Heart right ventricle (tissue), 16 donors: Measurements from ENCODE around the gene DRG2. TPM values are rescaled to one million over a fixed set of nuclear protein-coding genes. Genes with fewer than 3 reads are reported as not detected.
A peak's percentile ranks its signal among the peaks of the same experiment; 100 is the strongest.

Experiments
- ATAC-seq, 8 donors: fragments of 200-7000 bp; cut with Tn5 transposase; one replicate each; pipeline ENCODE4 v1.9.1; 2020; ENCODE audit warnings: mild to moderate bottlenecking in 8 of 8, moderate library complexity in 8 of 8, moderate number of reproducible peaks in 1 of 8
- DNase-seq, 2 donors: peaks; one replicate each; pipeline ENCODE4 v3.0.0-alpha.2; 2020
- H3K27ac ChIP-seq, 10 donors: fragments of 200-600 bp; sonication (generic) in 2 of 10; one replicate each; pipeline versions ENCODE4 v1.5.0 to v1.8.0; 2020 to 2022; ENCODE audit warnings: mild to moderate bottlenecking in 3 of 10
- H3K27me3 ChIP-seq, 7 donors: fragments of 200-600 bp; one replicate each; pipeline ENCODE4 v1.8.0; 2021 to 2022; ENCODE audit warnings: mild to moderate bottlenecking in 2 of 7
- H3K36me3 ChIP-seq, 9 donors: fragments of 200-600 bp; sonication (generic) in 1 of 9; one replicate each; pipeline versions ENCODE4 v1.5.0 to v1.8.0; 2020 to 2022; ENCODE audit warnings: mild to moderate bottlenecking in 2 of 9
- H3K4me1 ChIP-seq, 9 donors: fragments of 200-600 bp; sonication (generic) in 1 of 9; one replicate each; pipeline versions ENCODE4 v1.5.0 to v1.8.0; 2020 to 2022; ENCODE audit warnings: mild to moderate bottlenecking in 4 of 9
- H3K4me3 ChIP-seq, 10 donors: fragments of 200-600 bp; sonication (generic) in 2 of 10; one replicate each; pipeline versions ENCODE4 v1.5.0 to v1.8.0; 2020 to 2022; ENCODE audit warnings: mild to moderate bottlenecking in 7 of 10, moderate library complexity in 2 of 10
- H3K9me3 ChIP-seq, 11 donors: fragments of 200-600 bp in 10 of 11; sonication (generic) in 2 of 11; one replicate each; pipeline versions ENCODE4 v1.5.0 to v1.8.0; 2013 to 2022; ENCODE audit warnings: mild to moderate bottlenecking in 2 of 11, control low read depth in 1 of 11, moderate library complexity in 1 of 11
- WGBS, 2 donors: extraction: QIAGEN DNeasy Blood & Tissue Kit; methylation state at CpG; one replicate each; pipeline ENCODE4 v1.1.7; 2013; ENCODE audit warnings: inconsistent platforms in 1 of 2; 5-methylcytosine and 5-hydroxymethylcytosine counted together
- intact Hi-C, 10 donors: fragments of 100-400 bp; cut with DNase I; formaldehyde crosslinking; loops; one replicate each; pipeline versions ENCODE4 v1.11.1 to v1.14.2; 2022
- polyA plus RNA-seq, 2 donors: library from polyadenylated mRNA; stranded (reverse); fragments of 200-250 nt; gene quantifications; one replicate each; pipeline ENCODE4 v1.2.3, GENCODE V29; 2013
- total RNA-seq, 10 donors: library from RNA; stranded (reverse); fragmentation: NEBNext Ultra II Directional in 3 of 10; extraction: Animal tissue kit (Norgen Biotek cat#: 25700) in 3 of 10; gene quantifications; one replicate each; pipeline versions ENCODE4 v1.2.1 to v1.2.4, GENCODE V29; 2021 to 2023
- TF ChIP-seq, protein P1 (sequence below), 9 donors: fragments of 200-600 bp; sonication (generic) in 2 of 9; IDR thresholded peaks; one replicate each; pipeline versions ENCODE4 v1.5.0 to v1.8.0; 2021 to 2022; ENCODE audit warnings: antibody characterized with exemption in 9 of 9, mild to moderate bottlenecking in 5 of 9, moderate library complexity in 1 of 9
- donor health status: Arrhythmogenic right ventricular cardiomyopathy.
- donor health status: ischemic (EF 13 %, LVEDD 7.1; RV severe dilation, severe dysfunction).
- donor health status: healthy with polysubstance abuse.
- donor health status: DM: no; HTN: yes; CAD: no.
- donor health status: DM: no; HTN: no; CAD: no.
- donor health status: ischemic (EF 25% LVEDD 6.9; RV normal size, moderate dysfunction).
- donor health status: ischemic (EF 25% LVEDD 5.7; RV mildly dilated, moderate dysfunction).
- donor health status: healthy.
- donor health status: DM: yes; HTN: yes; CAD: no.
- donor health status: Ischemic cardiomyopathy.
- donor health status: ischemic (EF 35%, LVEDD 5.7; RV mildly dilated, moderate dysfunction).
- donor health status: nonischemic (EF 11% LVEDD 7.7; RV severe dilation, severe dysfunction).
- donor health status: DM: yes; HTN: yes; CAD: no.
- donor health status: PGD.
- donor health status: ischemic (EF 29% LVEDD 5.4; RV normal size, mild dysfunction).
- donor health status: nonischemic (EF 23%, LVEDD 6.1; RV moderate dilation, normal function).

DRG2 gene
- total and polyA plus RNA-seq, 12 donors, result 18.1 to 44.3 (median 21.2) TPM

GRCh38 chr17:18056214-18056613 lies 31.5 kb upstream of the DRG2 start:
- ATAC-seq, result no peak
- no peaks in the 10 kb centered on the region for H3K27me3 ChIP-seq
- H3K9me3 ChIP-seq, result no peaks in the 10 kb centered on the region
- no peak overlapping the region for H3K4me3 ChIP-seq
- intact Hi-C loops, result no loop called here
- TF ChIP-seq, protein P1, sequence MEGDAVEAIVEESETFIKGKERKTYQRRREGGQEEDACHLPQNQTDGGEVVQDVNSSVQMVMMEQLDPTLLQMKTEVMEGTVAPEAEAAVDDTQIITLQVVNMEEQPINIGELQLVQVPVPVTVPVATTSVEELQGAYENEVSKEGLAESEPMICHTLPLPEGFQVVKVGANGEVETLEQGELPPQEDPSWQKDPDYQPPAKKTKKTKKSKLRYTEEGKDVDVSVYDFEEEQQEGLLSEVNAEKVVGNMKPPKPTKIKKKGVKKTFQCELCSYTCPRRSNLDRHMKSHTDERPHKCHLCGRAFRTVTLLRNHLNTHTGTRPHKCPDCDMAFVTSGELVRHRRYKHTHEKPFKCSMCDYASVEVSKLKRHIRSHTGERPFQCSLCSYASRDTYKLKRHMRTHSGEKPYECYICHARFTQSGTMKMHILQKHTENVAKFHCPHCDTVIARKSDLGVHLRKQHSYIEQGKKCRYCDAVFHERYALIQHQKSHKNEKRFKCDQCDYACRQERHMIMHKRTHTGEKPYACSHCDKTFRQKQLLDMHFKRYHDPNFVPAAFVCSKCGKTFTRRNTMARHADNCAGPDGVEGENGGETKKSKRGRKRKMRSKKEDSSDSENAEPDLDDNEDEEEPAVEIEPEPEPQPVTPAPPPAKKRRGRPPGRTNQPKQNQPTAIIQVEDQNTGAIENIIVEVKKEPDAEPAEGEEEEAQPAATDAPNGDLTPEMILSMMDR (IDR thresholded peaks at IDR 0.05), result no peak
- 91 to 98% methylated on average over 3 of the region's 3 CpGs for WGBS, 2 donors
- no peaks in the 10 kb centered on the region for H3K4me1 ChIP-seq
- peaks cover 0 to 95% (median 32%) of the 10 kb centered on the region in 9 donors for H3K36me3 ChIP-seq
- no peak for DNase-seq
- H3K27ac ChIP-seq, result no peak overlapping the region

GRCh38 chr17:18059283-18059682 lies 28.5 kb upstream of the DRG2 start:
- ATAC-seq (no peak), DNase-seq (no peak)
- intact Hi-C loops, result no loop called here
- H3K27ac ChIP-seq, result no peak overlapping the region
- no peak overlapping the region for H3K4me3 ChIP-seq
- TF ChIP-seq, protein P1 (IDR thresholded peaks at IDR 0.05), result no peak
- H3K27me3 ChIP-seq, result no peaks in the 10 kb centered on the region
- H3K36me3 ChIP-seq, result peaks cover 0 to 98% (median 34%) of the 10 kb centered on the region in 9 donors
- no peaks in the 10 kb centered on the region for H3K9me3 ChIP-seq
- no peaks in the 10 kb centered on the region for H3K4me1 ChIP-seq
- WGBS, 2 donors, result 72 to 77% methylated on average over 5 of the region's 5 CpGs

DNA sequence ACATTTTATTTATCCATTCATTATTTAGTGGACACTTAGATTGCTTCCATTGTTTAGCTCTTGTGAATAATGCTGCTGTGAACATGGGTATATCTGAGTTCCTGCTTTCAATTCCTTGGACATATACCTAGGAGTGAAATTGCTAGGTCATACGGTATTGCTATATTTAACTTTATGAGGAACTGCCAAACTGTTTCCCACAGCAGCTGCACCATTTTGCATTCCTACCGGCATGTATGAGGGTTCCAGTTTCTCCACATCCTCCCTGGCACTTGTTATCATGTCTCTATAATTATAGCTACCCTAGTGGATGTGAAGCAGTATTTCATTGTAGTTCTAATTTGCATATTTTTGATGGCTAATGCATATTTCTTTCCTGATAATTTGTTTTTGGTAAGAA lies 23.7 kb upstream of the DRG2 start:
- TF ChIP-seq, protein P1 (IDR thresholded peaks at IDR 0.05), result no peak
- intact Hi-C loops, result no loop called here
- Histone ChIP-seq H3K27me3 (no peaks in the 10 kb centered on the region), H3K4me3 (no peak overlapping the region), H3K9me3 (no peaks in the 10 kb centered on the region), H3K27ac (no peak overlapping the region), H3K36me3 (peaks cover 0 to 88% (median 25%) of the 10 kb centered on the region in 9 donors), H3K4me1 (no peaks in the 10 kb centered on the region)
- 29 to 39% methylated on average over 2 of the region's 2 CpGs for WGBS, 2 donors
- no peak for DNase-seq
- peak in 2 of 8 donors; percentile 60 to 67 for ATAC-seq

GRCh38 chr17:18065546-18065945 lies 22.2 kb upstream of the DRG2 start:
- Histone ChIP-seq H3K4me3 (no peak overlapping the region), H3K27me3 (no peaks in the 10 kb centered on the region), H3K36me3 (peaks cover 0 to 73% (median 25%) of the 10 kb centered on the region in 9 donors), H3K9me3 (no peaks in the 10 kb centered on the region), H3K4me1 (no peaks in the 10 kb centered on the region), H3K27ac (no peak overlapping the region)
- TF ChIP-seq, protein P1 (IDR thresholded peaks at IDR 0.05), result no peak
- intact Hi-C loops, result no loop called here
- DNase-seq, result no peak
- 95% methylated on average over 11 of the region's 11 CpGs for WGBS, 2 donors
- no peak for ATAC-seq
